GM12874 (cell line): ENCODE data around the gene GNAS.

ENCODE experiments used
- TF ChIP-seq, protein P1 (sequence below): IDR thresholded peaks from 2 replicates; pipeline ENCODE4 v1.5.1; 2011; ENCODE audit warnings: low read depth, mild to moderate bottlenecking, control low read depth, low read length, moderate library complexity; ENCODE audit not compliant: insufficient read depth

GNAS gene

DNA sequence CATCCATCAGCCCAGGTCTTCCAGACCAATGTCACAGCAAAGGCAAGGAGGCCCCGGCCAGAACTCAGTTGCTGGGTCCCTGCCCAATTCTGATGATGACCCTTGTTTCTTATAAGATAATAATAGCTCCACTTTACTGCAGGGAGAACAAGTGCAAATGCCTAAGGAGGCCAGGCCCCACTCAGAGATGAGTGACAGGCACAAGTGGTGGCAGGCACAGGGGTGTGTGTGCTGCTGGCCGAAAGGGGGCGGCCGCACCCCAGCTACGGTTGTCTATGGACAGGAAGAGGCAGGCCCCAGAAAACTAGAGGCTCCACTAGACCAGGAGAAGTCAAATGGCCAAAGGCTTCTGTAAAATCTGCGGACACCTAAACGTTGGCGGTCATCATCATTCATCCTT, 30.4 kb upstream of the GNAS start:
- TF ChIP-seq, protein P1, sequence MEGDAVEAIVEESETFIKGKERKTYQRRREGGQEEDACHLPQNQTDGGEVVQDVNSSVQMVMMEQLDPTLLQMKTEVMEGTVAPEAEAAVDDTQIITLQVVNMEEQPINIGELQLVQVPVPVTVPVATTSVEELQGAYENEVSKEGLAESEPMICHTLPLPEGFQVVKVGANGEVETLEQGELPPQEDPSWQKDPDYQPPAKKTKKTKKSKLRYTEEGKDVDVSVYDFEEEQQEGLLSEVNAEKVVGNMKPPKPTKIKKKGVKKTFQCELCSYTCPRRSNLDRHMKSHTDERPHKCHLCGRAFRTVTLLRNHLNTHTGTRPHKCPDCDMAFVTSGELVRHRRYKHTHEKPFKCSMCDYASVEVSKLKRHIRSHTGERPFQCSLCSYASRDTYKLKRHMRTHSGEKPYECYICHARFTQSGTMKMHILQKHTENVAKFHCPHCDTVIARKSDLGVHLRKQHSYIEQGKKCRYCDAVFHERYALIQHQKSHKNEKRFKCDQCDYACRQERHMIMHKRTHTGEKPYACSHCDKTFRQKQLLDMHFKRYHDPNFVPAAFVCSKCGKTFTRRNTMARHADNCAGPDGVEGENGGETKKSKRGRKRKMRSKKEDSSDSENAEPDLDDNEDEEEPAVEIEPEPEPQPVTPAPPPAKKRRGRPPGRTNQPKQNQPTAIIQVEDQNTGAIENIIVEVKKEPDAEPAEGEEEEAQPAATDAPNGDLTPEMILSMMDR: 0 out of 2 replicates have a peak, but pooled peaks have one; percentile 10

DNA sequence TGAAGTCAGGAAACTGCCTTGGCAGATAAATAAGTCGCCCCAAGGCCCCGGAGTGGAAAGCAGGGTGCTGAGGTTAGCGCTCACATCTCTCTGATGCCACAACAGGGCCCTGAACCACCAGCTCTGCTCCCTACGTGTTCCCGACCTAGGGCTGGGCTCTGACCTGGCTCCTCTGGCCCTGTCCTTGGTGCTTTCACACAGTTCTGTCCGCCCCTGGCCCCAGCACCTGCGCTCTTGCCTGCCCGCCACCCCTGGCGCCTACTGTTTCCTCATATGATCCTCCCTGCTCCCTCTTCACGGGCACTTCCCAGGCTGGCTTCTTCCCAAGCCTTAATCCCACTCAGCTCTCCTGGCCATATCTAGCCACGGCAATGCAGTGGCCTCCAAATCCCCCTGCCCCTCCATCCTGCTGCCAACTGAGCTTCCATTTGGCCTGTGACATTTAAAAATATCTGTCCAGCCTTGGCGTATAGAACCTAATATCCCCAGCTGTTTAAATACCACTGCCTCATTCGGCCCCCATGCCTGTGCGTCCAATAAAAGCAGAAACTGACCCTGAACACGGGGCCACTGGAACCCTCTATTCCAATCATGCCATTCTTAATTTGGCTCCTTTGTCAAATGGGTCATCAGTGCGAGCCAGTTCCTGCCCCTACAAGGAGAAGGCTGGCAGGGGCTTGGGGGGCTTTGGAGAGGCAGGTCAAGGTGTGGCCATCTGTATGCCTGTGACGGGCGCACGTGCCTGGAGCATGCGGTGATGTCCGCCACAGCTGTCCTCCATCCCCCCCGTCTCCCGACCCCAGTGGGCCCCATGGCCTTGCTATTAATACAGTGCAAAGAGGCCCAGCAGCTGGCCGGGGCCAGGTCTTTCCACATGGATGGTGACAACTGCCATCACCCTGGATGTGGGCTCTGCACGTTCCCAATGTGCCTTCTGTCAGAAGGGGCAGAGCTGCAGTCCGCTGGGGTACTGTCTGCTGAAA, 29.5 kb upstream of the GNAS start:
- TF ChIP-seq, protein P1: no peak

DNA sequence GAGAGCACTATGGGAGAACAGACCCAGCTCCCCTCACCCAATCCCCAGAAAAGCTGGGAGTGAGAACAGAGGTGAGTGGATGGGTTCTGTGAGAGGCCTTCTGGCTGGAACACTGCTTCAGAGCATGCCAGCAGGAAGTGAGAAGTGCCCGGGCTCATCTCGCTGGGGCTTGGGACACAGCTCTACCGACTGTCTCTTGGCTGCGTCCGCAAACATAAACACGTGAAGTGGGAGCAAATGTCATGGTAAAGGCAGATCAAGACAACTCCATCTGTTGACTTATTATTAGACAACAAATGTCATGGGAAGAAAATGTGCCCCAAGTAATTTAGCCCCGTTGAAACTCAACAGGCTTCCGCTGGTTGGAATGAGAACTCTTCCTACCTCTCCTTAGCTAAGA, 27.7 kb upstream of the GNAS start:
- TF ChIP-seq, protein P1: no peak

DNA sequence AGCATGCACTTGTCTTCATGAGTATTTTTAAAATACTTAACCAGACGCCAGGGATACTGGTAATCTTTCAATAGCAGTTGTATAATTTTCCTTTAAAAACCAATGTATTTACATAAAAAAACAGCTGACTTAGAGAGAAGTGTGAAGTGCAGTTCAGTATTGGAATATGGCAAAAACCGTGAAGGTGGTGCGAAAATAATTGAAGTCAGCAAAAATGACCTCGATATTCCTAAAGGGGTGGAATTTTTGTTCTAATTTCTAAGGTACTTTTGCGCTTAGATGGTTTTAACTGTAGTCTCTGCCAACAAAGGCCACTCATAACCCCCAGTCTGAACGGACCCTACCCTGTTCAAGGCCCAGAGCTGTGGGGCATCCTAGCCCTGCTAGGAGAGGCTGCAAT, 27.1 kb upstream of the GNAS start:
- TF ChIP-seq, protein P1: no peak

DNA sequence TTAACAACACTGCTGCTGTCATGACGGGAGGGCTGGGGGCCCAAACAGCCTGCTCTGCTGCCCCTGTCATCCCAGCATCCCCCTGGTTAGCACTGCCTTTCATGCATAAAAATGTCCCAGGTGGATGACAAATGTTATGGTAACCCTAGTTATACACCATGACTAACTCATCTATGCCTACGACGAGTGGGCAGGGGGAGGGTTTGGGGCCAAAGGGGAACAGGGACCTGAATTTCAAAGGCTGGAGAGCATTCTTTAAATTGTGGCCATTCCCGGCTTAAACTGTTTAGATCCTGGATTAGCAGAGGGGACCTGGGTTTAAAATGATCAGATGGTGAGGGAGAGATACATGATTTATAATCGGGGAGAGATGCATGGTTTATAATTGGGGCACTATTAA, 26.2 kb upstream of the GNAS start:
- TF ChIP-seq, protein P1: no peak

DNA sequence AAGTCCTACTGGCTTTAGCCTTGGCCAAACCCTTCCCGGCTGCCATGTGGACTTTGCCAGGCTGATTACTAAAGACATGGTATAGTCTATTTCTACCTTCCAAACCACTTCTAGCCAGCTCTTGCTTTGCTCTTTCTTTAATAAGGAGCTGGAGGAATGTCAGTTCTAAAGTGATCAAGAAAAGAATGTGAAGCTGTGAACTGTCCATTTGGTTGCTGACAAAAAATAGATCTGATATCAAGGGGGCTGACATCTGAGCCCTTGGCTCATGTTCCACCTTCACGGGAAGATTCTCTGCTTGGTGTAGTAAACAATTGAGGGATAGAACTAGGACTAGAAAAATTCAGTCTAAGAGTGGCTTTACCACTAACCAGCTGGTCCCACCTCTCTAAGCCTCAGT, 24.4 kb upstream of the GNAS start:
- TF ChIP-seq, protein P1: no peak

DNA sequence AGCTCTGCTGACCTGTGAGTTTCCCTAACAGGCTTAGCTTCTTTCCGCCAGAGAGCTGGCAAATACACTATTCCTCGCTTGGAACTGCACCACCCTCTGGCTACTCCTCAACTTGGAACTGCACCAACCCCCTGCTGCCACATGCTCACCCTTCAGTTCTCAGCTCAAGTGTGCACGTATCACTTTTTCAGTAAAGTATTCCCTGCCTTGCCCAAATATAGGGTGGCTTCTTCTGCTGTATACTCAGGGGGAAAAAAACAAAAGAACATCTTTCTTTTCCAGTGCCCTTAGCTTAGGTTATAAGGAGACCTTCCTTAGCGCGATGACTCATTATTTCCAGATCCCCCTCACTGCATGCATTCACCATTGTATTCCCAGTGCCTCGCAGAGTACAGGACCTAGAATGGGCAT, 23.0 kb upstream of the GNAS start:
- TF ChIP-seq, protein P1: no peak
